GDM1 (cell line): ENCODE data around the gene THPO.

Source experiments
- DNase-seq: peaks from one replicate; lab custom pipeline; 2025; lab: John Stamatoyannopoulos, UW

THPO gene

DNA sequence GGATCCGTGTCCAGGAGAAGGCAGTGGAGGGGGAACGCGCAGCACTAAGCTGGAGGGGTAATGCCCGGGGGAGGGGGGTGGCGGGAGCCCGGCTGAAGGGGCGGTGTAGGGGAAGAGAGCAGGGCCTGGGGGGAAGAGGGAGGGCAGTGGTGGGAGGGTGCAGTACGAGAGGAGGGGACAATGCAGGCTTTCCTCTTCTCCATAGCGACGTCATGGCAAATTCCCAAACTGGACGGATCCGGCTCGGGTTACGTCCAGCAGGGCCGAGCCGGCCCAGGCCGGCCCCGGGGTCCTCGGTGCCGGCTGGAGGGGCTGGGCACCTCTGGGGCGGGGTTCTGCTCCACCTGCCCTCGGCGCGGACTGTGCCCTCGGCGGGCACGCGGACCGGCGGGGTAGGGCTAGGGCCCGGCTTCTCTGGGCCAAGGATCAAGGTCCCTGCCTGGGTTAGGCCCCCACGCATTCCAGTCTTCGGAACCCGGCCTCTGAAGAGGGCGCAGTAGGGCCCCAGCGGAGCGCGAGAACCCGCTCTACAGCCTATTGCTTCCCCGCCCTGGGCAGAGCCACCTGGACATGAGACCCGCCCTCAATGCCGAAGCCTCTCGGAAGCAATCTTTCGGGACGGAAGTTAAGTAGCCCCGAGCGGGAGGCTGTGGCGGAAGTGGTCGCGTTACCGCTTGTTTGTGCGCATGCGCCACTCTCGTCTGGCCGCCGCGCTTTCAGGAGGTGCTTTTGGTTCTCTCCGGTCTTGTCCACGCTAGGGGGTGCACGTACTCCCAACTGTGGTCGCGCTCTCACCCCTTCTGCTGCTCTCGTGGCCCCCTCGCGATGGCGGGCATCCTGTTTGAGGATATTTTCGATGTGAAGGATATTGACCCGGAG is 15.1 kb downstream of the THPO start:
- peak; percentile 96 for DNase-seq

DNA sequence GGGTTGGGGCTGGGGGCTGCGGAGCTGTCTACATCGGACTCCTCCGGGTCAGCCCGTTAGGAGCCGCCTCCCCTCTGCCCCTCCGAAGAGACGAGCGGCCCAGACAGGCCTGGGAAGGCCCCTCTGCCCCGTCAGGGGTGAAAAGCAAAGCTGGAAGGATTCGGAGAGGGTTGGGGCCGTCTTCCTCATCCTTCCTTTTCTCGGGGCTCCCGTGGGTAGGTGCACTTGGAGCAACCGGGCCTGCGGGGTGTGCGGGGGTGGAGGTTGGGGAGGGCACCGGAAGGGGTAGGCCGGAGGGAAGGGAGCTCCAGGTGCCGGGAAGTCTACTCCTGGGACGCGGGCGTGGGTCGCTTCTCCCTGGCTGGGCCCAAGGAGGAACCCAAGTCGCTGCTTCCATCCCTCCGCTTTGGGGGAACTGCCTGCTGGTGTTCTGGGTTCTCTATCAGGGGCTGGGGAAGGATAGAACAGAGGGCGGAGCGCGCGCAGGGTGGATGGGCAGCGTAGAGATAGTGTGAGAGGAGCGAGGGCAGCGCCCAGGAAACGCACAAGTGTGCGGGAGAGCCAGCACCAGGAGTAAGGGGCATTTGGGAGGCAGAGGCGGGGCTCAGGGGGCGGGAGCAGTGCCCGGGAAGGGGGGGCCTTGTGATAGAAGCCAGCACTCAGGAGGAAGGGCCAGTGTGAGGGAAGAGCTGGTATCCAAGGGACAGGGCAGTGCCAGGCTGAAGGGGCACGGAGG is 15.9 kb downstream of the THPO start:
- DNase-seq, result peak; percentile 56

DNA sequence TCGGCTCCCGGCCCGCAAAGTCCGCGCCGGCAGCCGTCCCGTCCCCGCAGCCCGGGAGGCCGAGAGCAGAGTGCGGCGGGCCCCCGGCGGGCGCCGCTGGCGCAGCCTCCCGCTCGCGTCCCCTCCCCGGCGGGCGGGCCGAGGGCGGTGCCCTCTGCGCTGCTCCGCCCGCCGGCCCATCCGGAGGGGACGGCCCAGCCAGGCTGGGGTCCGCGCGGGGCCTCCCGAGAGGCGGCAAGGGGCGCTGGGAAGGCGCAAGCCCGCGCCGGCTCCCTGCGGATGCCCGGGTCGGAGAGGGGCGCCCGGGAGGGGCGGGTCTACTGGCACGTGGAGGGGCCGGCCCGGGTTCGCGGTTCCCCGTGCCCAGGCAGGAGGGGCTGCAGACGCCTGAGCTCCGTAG is 16.5 kb downstream of the THPO start, which contains the start of the genes CLCN2 and POLR2H:
CLCN2 (minus strand) TSS at position 74 of the 400 bp plus-strand sequence. CDS start 126 bp downstream, outside the sequence.
POLR2H (plus strand) TSS at position 179 of the 400 bp plus-strand sequence. CDS start 1,783 bp downstream, outside the sequence.
- peak; percentile 42 for DNase-seq

DNA sequence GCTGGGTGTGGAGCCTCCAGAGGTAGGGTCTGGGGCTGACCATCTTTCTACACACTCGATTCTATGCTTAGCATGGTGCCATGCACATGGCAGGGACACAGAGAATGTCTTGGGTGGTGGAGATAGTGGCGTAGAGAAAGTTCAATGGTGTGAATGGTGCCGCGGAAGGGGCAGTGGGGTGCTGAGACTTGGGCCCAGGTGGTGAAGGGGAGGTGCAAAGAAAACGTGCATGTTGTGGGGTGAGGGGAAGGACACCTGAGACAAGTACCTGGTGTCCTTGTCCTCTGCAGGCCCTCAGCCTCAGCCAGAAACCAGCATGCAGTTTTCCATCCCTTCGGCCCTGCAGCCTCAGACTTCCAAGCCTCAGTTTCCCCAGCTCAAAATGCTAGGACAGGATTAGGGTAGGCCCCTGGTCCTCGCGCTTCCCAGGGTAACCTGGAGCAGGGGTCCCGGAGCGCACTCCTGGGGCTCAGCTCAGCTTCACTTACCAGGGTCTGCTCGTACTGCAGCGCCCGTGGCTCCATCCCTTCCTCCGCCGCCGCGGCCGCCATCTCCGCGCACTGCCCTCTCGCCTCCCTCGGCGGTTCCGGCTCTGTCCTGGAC is 17.0 kb downstream of the THPO start:
- no peak for DNase-seq

DNA sequence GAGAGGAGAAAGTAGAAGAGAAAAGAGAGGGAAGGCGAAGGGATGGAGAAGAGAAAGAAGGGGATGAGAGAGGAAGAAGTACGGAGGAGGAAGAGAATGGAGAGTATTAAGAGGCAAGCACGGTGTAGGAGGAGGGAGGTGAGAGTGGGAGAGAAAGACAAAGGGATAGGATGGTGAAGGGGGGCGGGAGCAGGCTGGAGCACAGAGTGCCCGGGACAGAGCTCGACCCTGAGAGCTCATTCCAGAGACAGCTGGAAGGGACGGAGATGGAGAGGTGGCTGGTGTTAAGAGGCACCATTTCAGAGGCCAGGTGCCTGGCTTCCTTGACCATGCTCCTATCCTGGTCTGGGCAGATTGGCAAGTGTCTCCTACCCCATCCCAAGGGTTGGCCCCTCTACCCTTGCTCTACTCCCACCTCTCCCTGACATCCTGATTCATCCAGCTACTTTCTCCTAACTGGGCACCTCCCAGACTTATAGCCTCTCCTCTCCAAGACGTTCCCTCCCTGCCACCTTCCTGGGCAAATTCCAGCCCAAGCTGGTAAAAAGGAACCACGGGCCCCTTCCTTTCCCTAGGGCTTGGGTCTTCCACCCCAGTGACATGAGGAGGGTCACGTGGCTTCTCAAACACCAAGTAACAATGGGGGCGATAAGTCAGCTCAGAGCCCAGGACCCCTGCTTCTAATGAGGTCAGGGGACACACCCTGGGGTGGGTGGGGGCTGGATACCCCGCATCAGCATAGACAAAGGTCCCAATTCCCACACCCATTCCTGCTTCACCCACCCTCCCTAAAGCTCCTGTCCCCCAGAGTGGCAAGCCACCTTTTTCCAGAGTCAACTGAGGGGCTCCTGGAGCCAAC is 17.7 kb downstream of the THPO start:
- no peak for DNase-seq

DNA sequence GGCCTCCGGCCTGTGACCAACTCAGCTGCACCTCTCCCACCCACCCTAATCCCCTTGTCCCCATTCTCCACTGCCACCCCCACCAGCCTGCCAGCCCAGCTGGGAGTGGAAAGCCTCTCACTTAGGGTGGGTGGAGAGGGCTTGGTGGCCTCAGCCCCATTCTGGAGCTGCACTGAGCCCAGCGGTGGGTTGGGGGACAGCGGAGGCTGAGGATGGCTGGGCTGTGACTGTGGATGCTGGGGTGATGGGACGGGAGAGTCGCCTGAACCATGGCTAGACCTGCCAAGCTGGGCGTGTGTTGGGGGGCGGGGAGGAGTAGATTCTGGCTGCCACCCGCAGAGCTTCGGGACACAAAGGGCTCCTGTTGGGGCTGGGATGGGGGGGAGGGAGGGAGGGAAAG is 18.4 kb downstream of the THPO start:
- no peak for DNase-seq

DNA sequence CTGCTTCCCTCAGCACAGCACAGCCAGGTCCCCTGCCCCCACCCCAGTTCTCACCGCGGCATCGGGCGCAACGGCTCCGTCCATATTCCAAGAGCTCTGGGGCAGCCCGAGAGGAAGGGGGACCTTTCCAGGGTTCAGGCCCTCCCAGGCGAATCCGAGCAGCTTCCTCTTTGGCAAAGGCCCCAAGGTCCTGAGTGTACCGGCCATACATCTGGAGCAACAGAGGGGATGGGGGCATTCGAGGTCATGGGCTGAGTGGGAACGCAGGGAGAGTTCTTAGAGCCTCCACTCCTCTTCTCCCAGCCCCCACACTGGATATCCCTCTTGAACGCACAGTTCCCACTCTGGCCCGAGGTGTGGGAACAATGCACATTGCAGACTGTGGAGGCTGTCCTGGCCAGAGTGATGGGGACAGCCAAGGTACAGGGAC is 19.1 kb downstream of the THPO start:
- no peak for DNase-seq

DNA sequence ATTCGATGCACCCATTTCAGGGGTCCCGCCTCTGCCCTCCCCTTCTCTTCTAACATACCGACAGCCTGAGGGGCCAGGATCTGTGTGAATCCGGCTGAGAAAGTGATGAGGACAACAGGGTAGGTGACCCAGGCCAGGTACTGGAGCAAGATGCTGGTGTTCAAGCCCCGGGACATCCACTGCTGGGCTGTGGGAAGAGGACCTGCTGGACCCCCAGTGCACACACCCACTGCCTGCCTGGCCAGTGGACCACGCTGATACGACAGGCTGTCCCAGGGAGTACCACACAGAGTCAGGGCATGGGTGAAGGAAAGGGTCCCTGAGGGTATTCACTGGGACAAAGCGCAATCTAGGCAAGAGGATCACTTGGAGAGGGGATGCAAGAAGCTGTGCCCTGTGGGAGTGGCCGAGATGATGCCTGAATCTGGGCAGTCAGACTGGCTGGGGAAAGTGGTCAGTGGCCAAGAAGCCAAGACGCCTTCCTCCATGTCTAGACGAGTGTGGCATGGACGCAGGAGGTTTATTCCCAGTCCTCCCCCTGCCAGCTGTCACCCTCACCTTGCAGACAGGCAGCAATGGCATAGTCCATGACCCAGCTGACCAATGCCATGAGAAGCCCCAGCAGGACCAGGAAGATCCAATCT is 19.8 kb downstream of the THPO start:
- no peak for DNase-seq

DNA sequence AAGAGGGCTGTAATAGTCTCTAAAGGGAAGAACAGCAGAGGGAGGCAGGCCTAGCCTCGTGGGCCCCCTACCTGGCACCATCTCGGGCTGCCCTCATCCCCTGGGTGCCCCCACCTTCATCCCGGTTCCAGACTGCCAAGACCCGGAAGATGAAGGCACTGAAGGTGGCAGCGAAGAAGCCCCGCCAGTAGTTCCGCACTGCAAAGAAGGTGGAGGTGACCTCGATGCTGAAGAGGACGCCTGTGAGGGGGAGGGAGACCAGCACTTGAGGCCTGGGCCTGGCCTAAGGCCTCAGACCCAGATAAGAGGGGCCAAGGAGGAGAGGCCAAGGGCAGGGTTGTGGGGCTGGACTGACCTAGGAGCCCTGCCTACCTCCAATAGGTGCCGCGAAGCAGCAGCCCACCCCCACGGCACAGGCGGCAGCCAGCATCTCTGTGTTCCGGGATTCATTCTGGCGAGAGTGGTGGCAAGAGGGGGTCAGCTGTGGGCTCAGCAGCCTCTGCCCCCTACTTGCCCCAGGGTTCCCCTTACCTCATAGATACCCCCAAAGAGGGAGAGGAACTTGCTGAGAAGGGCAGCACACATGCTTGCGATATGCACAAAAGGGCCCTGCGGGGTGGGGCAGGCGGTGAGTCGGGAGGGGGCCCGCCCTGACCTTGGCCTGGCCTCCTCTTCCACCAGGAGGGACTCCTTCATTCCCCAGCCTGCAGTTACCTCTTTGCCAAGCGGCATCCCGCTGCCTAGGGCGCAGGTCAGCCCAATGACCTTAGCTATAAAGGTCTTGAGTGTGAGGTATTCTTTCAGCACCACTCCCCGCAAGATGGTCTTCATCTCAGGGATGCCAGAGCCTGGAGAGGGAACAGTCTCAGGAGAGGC is 20.5 kb downstream of the THPO start:
- no peak for DNase-seq

DNA sequence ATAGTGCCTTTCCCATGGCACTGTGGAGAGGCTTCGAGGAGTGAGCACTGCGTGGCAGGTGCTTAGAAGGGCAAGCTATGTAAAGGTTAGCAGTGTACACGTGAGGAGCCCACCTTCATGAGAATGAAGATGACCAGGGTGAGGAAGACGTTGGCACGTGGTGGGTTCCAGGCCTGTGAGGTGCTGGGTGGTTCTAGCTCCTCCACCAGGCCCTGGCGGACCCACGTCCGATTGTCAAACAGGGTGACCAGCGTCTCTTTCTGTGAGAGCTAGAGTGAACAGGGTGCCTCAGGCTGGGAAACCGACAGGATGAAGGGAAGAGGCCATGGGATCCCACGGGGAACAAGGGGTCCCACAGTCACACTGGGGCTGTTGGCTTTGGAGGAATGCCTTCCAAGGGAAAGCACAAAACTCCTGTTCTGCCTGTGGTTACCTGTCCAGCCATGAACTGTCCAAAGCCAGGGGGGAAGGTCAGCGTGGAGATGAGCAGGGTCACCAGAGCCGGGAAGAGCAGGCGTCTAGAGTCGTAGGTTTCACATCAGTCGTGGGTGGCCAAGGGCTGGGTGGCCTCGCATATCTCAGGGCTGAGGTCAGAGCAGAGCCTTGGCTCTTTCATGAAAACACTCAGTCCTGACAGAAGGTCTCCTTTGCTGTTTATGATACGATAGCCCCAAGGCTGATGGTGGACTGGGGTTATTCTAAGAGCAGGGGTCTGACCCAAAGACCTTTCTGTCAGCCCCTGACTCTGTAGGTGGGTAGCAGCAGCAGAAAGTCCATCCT is 22.6 kb downstream of the THPO start:
- DNase-seq, result no peak

DNA sequence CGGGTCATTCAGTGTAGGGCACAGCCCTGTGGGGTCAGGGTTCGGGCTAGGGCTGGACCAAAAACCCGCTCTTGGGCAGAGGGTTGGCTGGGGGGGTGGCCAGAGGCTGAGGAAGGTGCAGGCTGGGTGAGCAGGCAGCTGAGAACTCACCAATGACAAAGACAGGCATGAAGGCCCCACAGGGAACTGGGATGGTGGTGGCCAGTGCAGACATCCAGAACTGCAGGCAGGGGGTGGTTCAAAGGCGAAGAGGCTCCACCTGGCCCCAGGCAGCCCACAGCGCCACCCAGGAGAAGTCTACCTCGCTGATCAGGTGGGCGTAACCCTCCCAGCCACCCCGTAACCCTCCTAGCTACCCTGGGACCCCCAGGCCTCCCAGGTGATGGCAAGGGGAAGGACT is 23.3 kb downstream of the THPO start:
- DNase-seq, result no peak

DNA sequence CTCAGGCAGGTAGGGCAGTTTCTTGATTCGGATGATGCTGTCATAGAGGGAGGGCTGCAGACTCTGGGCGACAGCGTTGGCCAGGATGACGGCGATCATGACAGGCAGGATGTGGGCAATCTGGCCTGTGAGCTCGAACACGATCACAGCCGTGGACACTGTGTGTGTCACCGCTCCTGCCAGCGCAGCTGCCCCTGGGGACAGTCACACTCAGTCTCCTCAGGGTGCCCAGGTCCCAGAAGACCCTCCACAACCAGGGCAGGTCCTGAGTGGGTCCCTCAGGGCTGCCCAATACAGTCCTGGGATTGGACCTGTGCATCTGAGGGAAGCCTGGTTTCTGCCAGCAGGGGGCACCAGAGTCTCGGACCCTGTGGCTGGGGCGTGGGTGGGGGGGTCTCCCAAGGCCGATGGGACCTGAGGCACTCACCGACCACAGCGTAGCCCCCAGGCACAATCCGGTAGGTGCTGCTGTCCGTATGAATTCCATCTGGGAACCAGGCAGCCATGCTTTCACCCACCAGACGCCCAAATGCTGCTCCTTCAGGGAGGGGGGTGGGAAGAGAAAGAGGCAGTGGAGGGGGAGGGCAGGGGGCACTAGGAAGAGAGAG is 23.8 kb downstream of the THPO start:
- no peak for DNase-seq

DNA sequence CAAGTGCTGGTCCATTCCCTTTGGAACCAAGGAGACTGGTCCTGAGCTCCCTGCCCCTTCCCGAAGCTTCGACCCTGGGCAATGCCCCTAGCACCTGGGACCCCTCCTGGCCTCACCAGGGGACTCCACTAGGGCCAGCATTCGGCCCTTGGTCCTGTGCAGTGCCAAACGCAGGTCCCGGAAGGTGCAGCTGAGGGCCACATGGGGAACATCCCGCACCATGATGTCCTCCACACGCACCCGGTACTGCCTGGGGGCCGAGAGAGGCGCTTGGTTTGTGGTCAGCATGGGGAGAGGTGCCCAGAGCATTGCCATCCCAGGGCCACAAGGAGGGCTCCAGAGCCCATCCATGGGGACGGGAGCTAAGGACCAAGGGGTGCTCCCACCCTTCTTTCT is 24.5 kb downstream of the THPO start:
- DNase-seq, result no peak

DNA sequence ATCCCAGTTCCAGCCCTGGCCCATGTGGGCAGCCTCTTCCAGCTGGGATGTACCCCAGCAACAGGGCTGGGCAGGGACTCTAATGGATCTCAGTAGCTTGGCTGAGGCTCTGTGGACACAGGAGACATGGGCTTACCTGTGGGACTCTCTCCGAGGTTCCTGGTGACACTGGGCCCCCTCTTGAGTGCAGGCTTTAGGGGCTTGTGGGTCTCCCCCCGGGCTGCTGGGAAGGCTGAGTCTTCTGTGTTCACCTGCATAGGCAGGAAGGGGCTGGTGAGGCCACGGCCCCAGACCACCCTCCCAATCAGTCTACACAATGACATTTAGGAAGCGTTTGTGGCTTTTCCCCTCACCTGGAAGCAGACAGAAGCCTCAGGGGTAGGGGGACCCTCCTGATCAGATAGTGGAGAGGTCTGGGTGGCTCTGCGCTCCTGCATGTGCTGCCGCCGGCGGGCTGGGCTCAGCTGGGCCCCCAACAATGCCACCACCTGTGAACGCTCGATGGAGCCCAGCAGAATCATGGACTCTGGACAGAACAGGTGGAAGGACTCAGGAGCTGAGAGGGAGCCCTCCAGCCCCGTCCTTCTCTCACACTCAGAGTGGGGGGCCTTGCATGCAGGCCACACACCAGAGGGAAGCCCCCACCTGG is 25.0 kb downstream of the THPO start:
- no peak for DNase-seq

DNA sequence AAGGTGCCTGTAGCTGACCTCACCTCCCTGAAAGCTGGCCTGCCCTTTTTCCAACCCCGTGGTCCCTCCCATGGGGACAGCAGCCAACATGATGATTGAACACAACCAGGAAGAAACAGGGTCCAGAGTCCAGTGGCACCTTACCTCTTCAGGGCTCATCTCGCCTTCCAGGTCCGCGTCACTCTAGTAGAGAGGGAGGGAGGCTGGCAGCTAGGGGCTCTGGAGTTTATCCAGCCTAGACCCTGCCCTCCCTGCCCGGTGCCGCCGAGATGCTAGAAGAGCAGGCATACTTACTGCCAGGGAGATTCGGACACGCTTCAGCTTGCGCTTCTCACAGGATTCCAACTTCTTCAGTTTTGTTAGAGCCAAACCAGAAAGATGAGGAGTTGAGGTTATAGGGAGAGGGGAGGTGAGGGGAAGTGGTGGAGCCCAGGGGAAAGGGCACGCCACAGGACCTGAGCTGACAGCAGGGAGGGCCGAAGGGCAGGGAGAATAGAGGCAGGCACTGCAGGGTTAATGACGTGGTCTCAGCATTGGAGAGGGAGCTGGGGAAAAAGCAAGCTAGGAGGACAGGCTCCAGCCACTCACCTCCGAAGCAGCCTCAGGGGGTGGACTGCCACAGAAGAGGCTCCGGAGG is 25.7 kb downstream of the THPO start:
- DNase-seq, result no peak

DNA sequence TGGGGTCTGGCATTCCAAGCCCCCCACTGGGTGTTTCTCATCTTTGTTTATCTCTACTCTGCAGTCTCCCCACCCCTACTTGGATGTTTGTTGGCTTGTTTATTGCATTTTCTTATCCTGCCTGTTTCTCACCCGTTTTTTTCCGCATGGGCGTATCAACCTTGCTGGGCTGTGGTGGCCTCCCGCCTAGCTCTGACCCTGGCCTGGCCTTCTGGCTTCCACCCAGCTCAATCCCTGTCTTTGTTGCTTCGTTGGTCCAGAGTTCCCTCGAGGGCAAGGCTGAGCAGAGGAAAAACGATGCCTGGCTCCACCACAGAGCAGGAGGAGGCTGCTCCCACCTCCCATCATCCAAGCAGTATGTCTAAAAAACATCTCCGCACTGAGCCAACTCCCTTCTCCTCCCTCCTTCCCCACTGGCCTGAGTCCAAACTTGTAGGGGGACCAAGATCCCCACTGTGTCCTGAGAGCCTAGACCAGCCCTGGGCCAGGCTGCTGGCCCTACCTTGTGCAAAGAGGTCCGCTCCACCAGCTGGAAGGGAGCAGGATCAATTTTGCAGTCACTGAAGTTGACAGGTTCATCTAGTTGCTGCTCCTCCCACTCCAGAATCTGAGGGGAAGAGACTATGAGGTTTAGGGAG is 26.4 kb downstream of the THPO start:
- no peak for DNase-seq

DNA sequence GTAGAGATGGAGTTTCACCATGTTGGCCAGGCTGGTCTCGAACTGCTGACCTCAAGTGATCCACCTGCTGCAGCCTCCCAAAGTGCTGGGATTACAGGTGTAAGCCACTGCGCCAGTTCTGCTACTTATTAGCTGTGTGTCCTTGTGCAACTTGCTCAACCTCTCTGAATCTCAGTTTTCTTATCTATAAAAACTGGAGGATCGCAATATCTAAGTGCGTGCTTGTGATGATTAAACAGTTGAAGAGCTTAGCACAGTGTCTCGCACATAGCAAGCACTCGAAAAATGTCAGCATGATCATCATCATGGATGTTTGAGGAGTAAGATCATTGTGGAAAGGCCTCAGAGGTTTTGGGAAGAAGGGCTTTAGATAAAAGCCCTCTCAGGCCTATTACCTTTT is 27.4 kb downstream of the THPO start:
- DNase-seq, result no peak
